MM.1S (cell line): ENCODE data around the gene SLC37A2.

ENCODE experiments used
- EZH2 ChIP-seq: fragments of 300-600 bp; sonication (generic); optimal IDR thresholded peaks from 2 replicates; pipeline ENCODE3; 2017; ENCODE audit warnings: low read depth, mild to moderate bottlenecking, antibody characterized with exemption, low read length, mixed read lengths
- EZH2phosphoT487 ChIP-seq: fragments of 300-600 bp; sonication (generic); IDR thresholded peaks from 2 replicates; pipeline ENCODE4 v1.6.1; 2018; ENCODE audit warnings: antibody characterized with exemption, low read length
- TF ChIP-seq, protein P1 (sequence below): fragments of 300-600 bp; sonication (generic); IDR thresholded peaks from 2 replicates; pipeline ENCODE4 v1.5.1; 2016; ENCODE audit warnings: antibody characterized with exemption, low read length, mixed read lengths

DNA sequence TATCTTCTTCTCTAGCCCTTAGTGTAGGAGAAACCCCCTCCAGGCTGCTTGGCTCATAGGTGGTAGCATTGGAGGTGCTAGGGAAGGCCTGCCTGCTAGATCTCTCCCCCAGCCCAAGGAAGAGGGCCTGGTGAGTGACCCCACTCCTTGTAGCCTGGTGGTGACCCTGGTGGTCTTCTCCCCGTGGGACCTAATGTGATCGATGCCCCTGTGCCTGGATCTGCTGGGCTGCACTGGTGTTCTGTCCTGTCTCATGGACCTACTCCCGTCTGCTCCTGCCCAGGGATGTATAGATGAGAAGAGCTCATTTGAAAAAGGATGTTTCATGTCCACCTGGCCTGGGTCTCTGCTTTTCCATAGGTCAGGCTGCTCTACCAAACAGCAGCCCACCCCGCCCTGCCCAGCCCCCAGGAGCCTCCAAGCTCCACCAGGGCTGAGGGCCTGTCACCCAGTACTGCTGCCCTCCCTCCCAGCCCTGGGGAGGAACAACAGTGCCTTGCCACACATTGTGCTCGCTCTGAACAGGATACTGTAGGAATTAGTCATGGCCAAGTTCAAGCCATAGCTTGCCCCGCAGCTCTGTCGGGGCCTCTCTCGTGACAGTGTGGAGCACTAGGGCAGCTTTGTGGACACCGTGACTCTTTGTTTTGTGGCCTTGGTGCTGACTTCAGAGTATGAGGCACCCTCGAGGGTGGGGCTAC lies 19.7 kb downstream of the SLC37A2 start:
- TF ChIP-seq, protein P1, sequence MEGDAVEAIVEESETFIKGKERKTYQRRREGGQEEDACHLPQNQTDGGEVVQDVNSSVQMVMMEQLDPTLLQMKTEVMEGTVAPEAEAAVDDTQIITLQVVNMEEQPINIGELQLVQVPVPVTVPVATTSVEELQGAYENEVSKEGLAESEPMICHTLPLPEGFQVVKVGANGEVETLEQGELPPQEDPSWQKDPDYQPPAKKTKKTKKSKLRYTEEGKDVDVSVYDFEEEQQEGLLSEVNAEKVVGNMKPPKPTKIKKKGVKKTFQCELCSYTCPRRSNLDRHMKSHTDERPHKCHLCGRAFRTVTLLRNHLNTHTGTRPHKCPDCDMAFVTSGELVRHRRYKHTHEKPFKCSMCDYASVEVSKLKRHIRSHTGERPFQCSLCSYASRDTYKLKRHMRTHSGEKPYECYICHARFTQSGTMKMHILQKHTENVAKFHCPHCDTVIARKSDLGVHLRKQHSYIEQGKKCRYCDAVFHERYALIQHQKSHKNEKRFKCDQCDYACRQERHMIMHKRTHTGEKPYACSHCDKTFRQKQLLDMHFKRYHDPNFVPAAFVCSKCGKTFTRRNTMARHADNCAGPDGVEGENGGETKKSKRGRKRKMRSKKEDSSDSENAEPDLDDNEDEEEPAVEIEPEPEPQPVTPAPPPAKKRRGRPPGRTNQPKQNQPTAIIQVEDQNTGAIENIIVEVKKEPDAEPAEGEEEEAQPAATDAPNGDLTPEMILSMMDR, result no peak
- TF ChIP-seq EZH2 (no peak), EZH2phosphoT487 (no peak)
